Measurements from ENCODE around the gene RABAC1.

DNA sequence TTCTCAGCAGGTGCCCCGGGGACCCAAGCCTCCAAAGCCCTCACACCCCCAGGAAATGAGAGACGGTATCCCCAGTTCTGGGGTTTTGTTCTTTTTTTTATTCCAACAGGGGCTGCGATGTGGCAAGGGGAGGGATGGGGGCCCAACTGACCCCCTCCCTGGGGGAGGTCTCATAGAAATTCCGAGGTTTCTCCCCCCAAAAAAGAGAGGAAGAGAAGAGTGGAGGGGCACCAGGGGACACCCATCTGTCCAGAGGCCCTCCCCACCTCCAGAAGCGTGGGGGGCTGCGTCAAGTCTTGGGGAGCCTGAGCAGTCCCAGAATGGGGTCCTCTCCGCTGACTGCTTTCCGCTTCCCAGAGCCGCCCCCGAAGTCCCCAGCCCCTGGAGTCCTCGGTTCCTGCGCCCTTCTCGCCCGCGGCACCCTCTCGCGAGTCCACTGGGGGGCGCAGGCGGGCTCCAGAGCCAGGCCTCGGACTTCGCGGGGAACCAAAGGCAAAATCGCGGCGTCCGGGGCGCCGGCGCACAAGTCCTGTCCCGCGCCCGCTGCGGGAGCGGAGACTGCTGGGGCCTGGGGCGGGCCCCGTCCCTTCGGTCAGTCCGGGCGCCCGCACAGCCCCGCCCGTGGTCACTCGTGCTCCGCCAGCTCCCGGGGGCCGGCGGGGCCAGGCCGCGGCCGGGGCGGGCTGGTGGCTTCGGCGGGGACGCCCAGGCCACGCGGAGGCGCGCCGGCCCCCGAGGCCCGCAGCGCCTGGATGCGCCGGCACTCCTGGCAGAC is 39.3 kb upstream of the RABAC1 start:
- TF ChIP-seq POLR2A (IDR thresholded peaks at IDR 0.05) (no peak), EP300 (IDR thresholded peaks at IDR 0.05) (no peak)
- TF ChIP-seq, protein P1, sequence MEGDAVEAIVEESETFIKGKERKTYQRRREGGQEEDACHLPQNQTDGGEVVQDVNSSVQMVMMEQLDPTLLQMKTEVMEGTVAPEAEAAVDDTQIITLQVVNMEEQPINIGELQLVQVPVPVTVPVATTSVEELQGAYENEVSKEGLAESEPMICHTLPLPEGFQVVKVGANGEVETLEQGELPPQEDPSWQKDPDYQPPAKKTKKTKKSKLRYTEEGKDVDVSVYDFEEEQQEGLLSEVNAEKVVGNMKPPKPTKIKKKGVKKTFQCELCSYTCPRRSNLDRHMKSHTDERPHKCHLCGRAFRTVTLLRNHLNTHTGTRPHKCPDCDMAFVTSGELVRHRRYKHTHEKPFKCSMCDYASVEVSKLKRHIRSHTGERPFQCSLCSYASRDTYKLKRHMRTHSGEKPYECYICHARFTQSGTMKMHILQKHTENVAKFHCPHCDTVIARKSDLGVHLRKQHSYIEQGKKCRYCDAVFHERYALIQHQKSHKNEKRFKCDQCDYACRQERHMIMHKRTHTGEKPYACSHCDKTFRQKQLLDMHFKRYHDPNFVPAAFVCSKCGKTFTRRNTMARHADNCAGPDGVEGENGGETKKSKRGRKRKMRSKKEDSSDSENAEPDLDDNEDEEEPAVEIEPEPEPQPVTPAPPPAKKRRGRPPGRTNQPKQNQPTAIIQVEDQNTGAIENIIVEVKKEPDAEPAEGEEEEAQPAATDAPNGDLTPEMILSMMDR (IDR thresholded peaks at IDR 0.05), result peak in 4 of 5 experiments; percentile 18 to 34 (median 28)

Data from tibial nerve (tissue), 4 donors.